DLD1 (cell line): ENCODE results near the gene USP8.
"Not testable (repeated sequence)": the region's sequence is repeated elsewhere in the genome, so short reads cannot be mapped to it uniquely, and the experiment has no call there.

Experiments used
- in situ Hi-C: cut with HindIII; loops from 2 replicates; pipeline ENCODE4 v1.10.0; 2017; ENCODE audit warnings: low sequenced_read_pairs

The USP8 gene

GRCh38 chr15:50424066-50424890 lies at the start of gene USP8:
USP8 (plus strand) TSS chr15:50424405; CDS start chr15:50439074, 14,669 bp downstream.
- in situ Hi-C loops: no loop called here

GRCh38 chr15:50377867-50378751 lies 46.1 kb upstream of the USP8 start:
- in situ Hi-C loops: no loop called here

GRCh38 chr15:50378776-50379175 lies 45.4 kb upstream of the USP8 start:
- in situ Hi-C loops: no loop called here

- in situ Hi-C loops: not testable (repeated sequence)
Observed at GRCh38 chr15:50379413-50379812, 44.8 kb upstream of the USP8 start.

- in situ Hi-C loops: no loop called here
Observed at GRCh38 chr15:50380089-50380488, 44.1 kb upstream of the USP8 start.

GRCh38 chr15:50381438-50381837 lies 42.8 kb upstream of the USP8 start:
- in situ Hi-C loops: no loop called here

- in situ Hi-C loops: not testable (repeated sequence)
Observed at GRCh38 chr15:50382408-50382807, 41.8 kb upstream of the USP8 start.

GRCh38 chr15:50390554-50391264 lies 33.5 kb upstream of the USP8 start:
- in situ Hi-C loops: no loop called here

GRCh38 chr15:50391561-50391960 lies 32.6 kb upstream of the USP8 start:
- in situ Hi-C loops: not testable (repeated sequence)

- in situ Hi-C loops: no loop called here
Observed at GRCh38 chr15:50411870-50412269, 12.3 kb upstream of the USP8 start.

- in situ Hi-C loops: no loop called here
Observed at GRCh38 chr15:50414624-50415023, 9.6 kb upstream of the USP8 start.

GRCh38 chr15:50415752-50416404 lies 8.3 kb upstream of the USP8 start:
- in situ Hi-C loops: no loop called here

- in situ Hi-C loops: no loop called here
Observed at GRCh38 chr15:50416890-50417289, 7.3 kb upstream of the USP8 start.

- in situ Hi-C loops: no loop called here
Observed at GRCh38 chr15:50418041-50418583, 6.1 kb upstream of the USP8 start.

- in situ Hi-C loops: no loop called here
Observed at GRCh38 chr15:50425219-50425618, 1.0 kb downstream of the USP8 start.

GRCh38 chr15:50425678-50426246 lies 1.6 kb downstream of the USP8 start:
- in situ Hi-C loops: not testable (repeated sequence)

GRCh38 chr15:50426428-50426827 lies 2.2 kb downstream of the USP8 start:
- in situ Hi-C loops: no loop called here

GRCh38 chr15:50431204-50431603 lies 7.0 kb downstream of the USP8 start:
- in situ Hi-C loops: no loop called here

- in situ Hi-C loops: no loop called here
Observed at GRCh38 chr15:50432230-50432629, 8.0 kb downstream of the USP8 start.

GRCh38 chr15:50435772-50436171 lies 11.6 kb downstream of the USP8 start:
- in situ Hi-C loops: no loop called here
